Thyroid gland (tissue), 4 donors: Measurements from ENCODE around the gene AP2S1.

Experiments used
- CTCF ChIP-seq, 6 experiments: fragments of 200-600 bp in 3 of 6; fragments of 450-650 bp in 3 of 6; sonication (generic) in 3 of 6; IDR thresholded peaks; one replicate each; pipeline ENCODE4 v1.5.1; 2016 to 2019; ENCODE audit warnings: antibody characterized with exemption in 6 of 6, mild to moderate bottlenecking in 2 of 6, inconsistent platforms in 1 of 6, moderate library complexity in 1 of 6
- POLR2A ChIP-seq, 2 donors: fragments of 450-650 bp; IDR thresholded peaks; one replicate each; pipeline ENCODE4 v1.6.1; 2017; ENCODE audit warnings: antibody characterized with exemption in 2 of 2, mild to moderate bottlenecking in 2 of 2, moderate library complexity in 1 of 2

GRCh38 chr19:46867170-46867569, 16.5 kb upstream of the AP2S1 start:
- no peak for TF ChIP-seq CTCF (IDR thresholded peaks at IDR 0.05)
- TF ChIP-seq POLR2A (IDR thresholded peaks at IDR 0.05) = no peak
